KOPT-K1 (cell line): ENCODE results near the gene TMPRSS2.

Experiments used
- H3K27ac ChIP-seq: fragments of 200-600 bp; sonication (generic); 2 replicates; pipeline ENCODE4 v1.5.1; 2016; ENCODE audit warnings: antibody characterized with exemption, mild to moderate bottlenecking, low read depth, low read length; ENCODE audit not compliant: poor library complexity, severe bottlenecking
- H3K36me3 ChIP-seq: fragments of 200-600 bp; sonication (generic); 2 replicates; pipeline ENCODE4 v1.5.1; 2017; ENCODE audit warnings: antibody characterized with exemption, mild to moderate bottlenecking, low read length, moderate library complexity; ENCODE audit not compliant: insufficient read depth
- H3K9me3 ChIP-seq: fragments of 200-600 bp; sonication (generic); 2 replicates; pipeline ENCODE4 v1.5.1; 2017; ENCODE audit warnings: antibody characterized with exemption, low read length, mild to moderate bottlenecking; ENCODE audit not compliant: insufficient read depth, poor library complexity, severe bottlenecking

The TMPRSS2 gene

DNA sequence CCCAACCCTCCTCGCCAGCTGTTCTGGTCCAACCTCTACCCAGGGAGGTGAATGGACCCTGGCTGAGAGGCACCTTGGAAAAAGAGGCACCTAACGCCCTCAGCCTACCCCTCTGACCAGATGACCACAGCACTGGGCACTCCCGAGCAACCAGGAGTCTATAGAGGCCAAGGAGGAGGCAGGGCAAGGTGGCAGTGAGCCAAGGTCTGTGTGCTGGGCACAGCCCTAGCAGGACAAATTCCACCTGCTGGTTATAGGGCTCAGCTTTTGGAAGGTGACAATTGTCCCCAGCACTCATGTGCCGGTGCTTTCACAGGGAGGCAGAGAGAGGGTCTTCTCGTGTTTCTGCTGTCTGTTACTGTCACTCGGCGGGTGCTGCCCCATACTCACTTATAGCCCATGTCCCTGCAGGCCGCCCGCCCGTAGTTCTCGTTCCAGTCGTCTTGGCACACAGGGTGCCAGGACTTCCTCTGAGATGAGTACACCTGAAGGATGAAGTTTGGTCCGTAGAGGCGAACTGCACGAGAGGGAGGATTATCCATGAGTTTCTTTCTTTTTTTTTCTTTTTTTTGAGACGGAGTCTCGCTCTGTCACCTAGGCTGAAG, 27.8 kb downstream of the TMPRSS2 start:
- no peaks in the 10 kb centered on the region for H3K9me3 ChIP-seq
- no peak overlapping the region for H3K27ac ChIP-seq
- H3K36me3 ChIP-seq: no peaks in the 10 kb centered on the region

GRCh38 chr21:41479686-41480085, 28.3 kb downstream of the TMPRSS2 start:
- H3K9me3 ChIP-seq: no peaks in the 10 kb centered on the region
- no peaks in the 10 kb centered on the region for H3K36me3 ChIP-seq
- no peak overlapping the region for H3K27ac ChIP-seq

DNA sequence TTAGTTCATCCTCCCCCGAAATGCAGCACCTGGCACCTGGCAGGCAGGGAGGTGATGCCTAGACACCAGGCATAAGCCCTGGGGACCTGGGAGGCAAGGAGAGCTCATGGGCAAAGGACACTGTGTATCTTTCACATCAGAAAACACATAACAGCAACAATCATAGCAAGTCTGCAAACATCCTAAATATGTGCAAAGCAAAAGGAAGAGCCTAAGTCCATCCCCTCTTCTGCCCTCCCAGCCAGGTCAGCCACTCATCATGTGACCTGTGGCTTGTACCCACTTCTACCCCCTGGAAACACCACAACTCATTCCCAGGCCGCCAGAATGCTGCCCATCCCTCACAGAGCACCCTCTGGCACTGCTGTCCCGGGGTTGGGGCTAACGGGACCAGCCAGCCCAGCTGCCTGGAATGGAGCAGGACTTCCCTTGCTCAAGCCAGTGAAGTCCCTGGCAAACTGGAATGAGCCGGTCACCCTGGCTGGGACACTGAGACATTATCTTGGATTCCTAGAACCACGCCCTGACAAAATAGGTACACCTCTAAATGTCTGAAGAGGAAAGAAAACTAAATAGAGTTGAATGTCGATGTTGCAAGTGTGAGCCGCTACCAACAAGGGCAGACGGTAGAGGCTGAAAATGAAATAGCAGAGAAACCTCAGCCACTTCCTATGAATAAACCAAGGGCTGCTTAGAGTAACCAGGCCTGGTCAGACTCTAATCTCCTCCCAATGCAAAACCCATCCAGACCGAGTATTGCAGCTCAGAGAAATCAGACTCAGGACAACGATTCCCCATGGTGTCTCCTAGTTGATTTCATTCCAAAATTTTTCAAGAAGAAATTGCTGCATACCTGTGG, 29.4 kb downstream of the TMPRSS2 start:
- H3K36me3 ChIP-seq: no peaks in the 10 kb centered on the region
- no peaks in the 10 kb centered on the region for H3K9me3 ChIP-seq
- peak overlapping the region; percentile 62 for H3K27ac ChIP-seq

DNA sequence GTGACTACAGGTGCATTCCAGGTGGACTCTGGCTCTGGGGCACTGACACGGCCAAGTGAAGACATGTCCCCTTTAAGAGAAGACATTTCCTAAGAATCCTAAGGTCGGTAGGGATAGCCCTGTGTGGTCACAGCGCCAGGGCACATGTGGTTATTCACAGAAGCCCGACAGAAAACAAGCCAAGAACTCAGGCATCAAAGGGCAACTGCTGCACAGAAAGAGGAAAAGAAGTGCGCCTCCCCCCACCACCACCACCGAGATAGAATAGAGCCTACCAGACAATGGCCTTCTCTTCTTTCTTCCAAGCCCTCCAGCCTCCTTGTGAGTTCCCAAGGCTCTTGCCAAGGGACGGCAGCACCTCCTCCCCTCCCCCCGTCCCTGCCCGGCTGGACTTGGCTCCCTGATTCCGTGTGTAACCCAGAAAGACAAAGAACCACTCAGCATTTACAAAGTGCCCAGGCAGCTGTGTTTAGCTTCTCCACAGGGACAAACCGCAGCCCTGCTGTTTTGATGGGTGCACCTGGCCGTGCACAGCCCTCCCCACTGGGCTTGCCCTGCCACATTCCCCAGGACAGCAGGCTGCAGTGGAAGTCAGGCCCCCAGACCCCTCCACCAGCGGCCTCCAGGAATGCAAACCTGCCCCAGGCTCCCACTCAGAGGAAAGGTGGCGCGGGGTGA, 30.2 kb downstream of the TMPRSS2 start:
- Histone ChIP-seq H3K27ac (peak overlapping the region; percentile 62), H3K9me3 (no peaks in the 10 kb centered on the region), H3K36me3 (no peaks in the 10 kb centered on the region)

DNA sequence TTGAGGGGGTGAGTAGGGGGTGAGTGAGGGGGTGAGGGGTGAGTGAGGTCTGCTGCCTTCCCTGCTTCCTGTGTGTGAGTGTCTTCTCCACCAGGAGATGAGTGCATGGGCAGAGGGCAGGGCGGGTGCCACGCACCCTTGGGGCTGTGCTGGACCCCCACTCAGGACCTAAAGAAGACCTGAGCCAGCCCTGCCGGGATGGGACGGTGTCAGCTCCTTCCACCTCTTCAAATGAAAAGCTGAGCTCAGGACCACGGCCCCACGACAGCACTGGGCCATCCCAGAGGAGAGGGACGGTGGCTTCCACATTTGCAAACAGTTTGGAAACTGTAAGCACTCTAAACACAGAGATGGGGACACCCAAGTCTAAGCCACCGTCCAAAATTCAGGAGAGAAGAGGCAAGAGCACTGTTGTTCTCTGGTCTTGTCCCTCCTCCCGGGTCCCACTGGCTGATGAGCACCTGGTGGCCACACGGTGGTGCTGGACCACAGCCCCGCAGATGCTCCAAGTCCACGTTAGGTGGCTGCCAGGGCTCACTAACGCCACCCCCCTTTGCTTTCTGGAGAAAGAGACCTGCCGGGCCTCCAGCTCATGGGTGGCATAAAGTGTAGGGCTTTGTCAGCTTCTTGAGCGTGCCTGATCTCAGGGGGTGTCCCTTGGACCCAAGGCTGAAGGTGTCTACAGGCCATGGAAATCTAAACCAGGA, 32.1 kb downstream of the TMPRSS2 start:
- H3K27ac ChIP-seq: no peak overlapping the region
- H3K9me3 ChIP-seq: no peaks in the 10 kb centered on the region
- no peaks in the 10 kb centered on the region for H3K36me3 ChIP-seq

DNA sequence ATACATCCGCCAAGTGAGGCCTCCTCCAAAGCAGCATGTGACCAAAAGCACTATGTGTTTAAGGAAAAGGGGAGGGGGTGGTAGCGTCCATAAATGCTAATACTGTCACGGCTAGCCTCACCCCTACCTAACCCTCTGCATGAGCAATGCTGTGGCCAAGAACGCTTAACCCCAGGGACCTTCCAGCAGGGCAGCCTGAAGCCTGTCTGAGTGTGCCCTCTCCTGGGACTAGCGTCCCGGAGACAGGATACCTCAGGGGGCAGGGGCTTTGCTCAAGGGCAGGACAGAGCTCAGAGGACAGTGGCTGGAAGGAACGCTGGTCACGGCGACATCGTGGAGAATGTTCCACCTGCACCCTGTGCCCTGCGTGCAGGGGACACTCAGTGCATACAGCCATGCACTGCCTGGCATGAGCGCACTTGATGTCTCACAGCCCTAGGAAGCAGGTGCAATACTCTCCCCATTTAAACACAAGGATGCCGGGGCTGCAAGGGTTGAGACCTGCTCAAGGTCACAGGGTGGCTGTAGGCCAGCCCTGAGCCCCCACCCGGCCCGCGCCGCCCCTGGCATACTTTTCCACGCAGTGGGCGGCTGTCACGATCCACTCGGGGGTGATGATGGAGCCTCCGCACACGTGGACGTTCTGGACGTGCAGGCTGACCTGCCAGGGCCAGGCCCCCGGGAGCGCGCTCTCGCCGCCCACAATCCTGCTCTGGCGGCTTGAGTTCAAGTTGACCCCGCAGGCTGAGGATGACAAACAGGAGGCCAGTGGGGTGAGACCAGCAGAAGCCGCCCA, 35.0 kb downstream of the TMPRSS2 start:
- Histone ChIP-seq H3K36me3 (no peaks in the 10 kb centered on the region), H3K27ac (no peak overlapping the region), H3K9me3 (no peaks in the 10 kb centered on the region)

- no peaks in the 10 kb centered on the region for H3K36me3 ChIP-seq
- H3K9me3 ChIP-seq: no peaks in the 10 kb centered on the region
- H3K27ac ChIP-seq: no peak overlapping the region
These were observed 37.9 kb downstream of the TMPRSS2 start for GRCh38 chr21:41470054-41470453.

DNA sequence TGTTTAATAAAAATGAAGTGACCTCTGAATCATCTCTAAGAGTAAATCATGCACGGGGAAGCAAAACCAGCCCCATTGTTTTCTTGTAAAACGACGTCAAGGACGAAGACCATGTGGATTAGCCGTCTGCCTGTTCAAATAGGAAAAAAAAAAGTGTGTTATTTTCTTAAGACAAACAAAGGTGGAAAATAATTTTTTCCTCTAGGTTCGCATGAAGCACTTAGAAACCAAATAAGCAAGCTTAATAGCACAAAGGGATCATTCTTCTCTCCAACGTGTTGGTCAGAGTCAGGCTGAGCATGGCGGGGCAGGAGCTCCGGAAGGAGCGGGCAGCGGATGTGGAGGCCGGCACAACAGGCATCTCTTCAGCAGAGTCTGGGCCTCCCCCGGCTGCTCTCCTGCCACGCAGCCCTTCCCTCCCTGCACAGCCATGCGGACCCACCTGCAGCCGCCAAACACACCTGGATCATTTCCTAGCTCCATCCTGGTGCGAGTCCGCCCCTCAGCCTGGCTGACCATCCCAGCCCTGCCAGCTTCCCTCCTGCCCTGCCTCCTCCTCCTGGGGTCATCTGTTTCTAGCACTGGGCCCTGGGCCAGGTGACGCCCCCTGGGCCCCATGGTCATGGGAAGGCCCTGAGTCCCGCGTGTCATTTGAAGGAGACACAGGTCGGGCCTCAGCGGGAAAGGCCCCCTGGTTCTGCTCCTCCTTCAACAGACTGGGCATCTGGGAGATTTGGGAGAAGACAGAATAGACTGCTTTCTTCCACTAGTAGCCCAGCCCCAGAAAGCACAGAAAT, 41.7 kb downstream of the TMPRSS2 start:
- Histone ChIP-seq H3K9me3 (peaks cover 21% of the 10 kb centered on the region), H3K36me3 (no peaks in the 10 kb centered on the region), H3K27ac (no peak overlapping the region)

- Histone ChIP-seq H3K9me3 (peaks cover 21% of the 10 kb centered on the region), H3K27ac (no peak overlapping the region), H3K36me3 (no peaks in the 10 kb centered on the region)
These were observed 42.7 kb downstream of the TMPRSS2 start for GRCh38 chr21:41465176-41465781.

- Histone ChIP-seq H3K36me3 (no peaks in the 10 kb centered on the region), H3K9me3 (peaks cover 21% of the 10 kb centered on the region), H3K27ac (no peak overlapping the region)
These were observed 47.1 kb downstream of the TMPRSS2 start for GRCh38 chr21:41460578-41461527.

DNA sequence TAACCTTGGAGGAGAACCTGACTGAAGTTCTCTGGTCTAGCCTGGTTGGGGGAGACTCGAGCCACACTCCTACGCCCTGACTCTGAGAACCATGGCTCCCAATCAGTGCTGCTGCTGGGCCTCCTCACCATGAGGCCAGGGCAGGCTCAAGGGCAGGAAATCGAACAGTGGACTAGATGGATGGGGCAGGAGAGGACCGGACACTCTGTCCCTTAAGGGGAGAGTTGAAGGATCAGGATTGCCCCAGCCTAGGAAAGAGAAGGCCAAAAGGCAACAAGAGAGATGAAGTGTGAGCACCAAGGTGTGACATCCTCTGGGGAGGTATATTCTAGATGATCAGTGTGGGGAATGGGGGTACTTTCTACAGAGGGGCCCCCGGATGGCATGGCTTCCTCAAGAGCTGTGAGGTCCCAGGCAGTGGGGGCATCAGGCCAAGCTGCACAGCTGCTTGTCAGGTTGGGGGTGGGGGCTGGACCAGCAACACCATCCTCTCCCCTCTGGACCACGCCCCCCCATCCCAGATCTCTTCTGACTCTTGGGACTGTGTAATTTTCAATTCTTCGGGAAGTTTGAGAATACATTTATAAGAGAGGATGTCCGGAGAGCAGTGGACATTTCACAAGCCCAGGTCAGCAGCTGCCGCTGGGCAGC, 47.9 kb downstream of the TMPRSS2 start:
- Histone ChIP-seq H3K36me3 (no peaks in the 10 kb centered on the region), H3K27ac (no peak overlapping the region), H3K9me3 (peaks cover 21% of the 10 kb centered on the region)

DNA sequence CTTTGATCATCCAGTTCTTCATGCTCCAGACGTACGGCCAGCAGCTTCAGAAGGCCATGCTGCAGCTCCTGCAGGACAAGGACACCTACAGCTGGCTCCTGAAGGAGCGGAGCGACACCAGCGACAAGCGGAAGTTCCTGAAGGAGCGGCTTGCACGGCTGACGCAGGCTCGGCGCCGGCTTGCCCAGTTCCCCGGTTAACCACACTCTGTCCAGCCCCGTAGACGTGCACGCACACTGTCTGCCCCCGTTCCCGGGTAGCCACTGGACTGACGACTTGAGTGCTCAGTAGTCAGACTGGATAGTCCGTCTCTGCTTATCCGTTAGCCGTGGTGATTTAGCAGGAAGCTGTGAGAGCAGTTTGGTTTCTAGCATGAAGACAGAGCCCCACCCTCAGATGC, 49.4 kb downstream of the TMPRSS2 start:
- Histone ChIP-seq H3K9me3 (peaks cover 9% of the 10 kb centered on the region), H3K36me3 (no peaks in the 10 kb centered on the region), H3K27ac (no peak overlapping the region)
